Keratinocyte (primary cell): ENCODE data around the gene ZNF792.

Experiments used
- EZH2 ChIP-seq: IDR thresholded peaks from one replicate; pipeline ENCODE4 v1.6.1; 2012; ENCODE audit warnings: inconsistent platforms, mild to moderate bottlenecking, low read length, moderate library complexity
- TF ChIP-seq, protein P1 (sequence below), 3 experiments: IDR thresholded peaks in 1 of 3; conservative IDR thresholded peaks in 1 of 3; optimal IDR thresholded peaks in 1 of 3; 2 replicates in 2 of 3; 3 replicates in 1 of 3; pipeline versions ENCODE3 to v1.5.1; 2011; ENCODE audit warnings: low read length in 3 of 3, mild to moderate bottlenecking in 3 of 3, moderate library complexity in 2 of 3, control low read depth in 1 of 3, inconsistent platforms in 1 of 3; ENCODE audit not compliant: insufficient read depth in 2 of 3; ENCODE audit errors: extremely low read depth in 1 of 3

DNA sequence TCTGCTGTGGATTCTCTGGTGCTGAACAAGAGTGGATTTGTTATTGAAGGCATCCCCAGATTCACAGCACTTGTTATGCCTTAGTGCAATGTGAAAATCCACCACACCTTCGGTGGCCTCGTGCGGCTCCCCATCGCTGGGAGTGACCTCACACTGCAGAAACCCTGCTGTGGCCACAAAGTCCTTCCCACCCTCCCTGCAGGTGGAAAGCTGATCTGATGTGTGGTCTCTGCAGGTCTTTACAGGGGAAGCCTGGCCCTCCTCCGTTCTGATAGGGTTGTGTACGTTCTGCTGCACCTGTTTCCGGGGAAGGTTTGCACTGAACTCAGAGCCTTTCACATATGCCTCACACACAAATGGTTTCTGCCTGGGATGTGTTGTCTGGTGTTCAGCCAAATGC lies 5.0 kb downstream of the ZNF792 start:
- TF ChIP-seq, protein P1, sequence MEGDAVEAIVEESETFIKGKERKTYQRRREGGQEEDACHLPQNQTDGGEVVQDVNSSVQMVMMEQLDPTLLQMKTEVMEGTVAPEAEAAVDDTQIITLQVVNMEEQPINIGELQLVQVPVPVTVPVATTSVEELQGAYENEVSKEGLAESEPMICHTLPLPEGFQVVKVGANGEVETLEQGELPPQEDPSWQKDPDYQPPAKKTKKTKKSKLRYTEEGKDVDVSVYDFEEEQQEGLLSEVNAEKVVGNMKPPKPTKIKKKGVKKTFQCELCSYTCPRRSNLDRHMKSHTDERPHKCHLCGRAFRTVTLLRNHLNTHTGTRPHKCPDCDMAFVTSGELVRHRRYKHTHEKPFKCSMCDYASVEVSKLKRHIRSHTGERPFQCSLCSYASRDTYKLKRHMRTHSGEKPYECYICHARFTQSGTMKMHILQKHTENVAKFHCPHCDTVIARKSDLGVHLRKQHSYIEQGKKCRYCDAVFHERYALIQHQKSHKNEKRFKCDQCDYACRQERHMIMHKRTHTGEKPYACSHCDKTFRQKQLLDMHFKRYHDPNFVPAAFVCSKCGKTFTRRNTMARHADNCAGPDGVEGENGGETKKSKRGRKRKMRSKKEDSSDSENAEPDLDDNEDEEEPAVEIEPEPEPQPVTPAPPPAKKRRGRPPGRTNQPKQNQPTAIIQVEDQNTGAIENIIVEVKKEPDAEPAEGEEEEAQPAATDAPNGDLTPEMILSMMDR (optimal IDR thresholded peaks at IDR 0.05 in 1 of 3, IDR thresholded peaks at IDR 0.05 in 1 of 3, conservative IDR thresholded peaks at IDR 0.05 in 1 of 3; ENCODE audit: extremely low read depth in 1 of 3, insufficient read depth in 2 of 3, low read length in 3 of 3) = no peak
- TF ChIP-seq EZH2 = no peak
